HG02970 (cell line): ENCODE results near the gene ANK3.

Experiments
- ATAC-seq: cut with Tn5 transposase; IDR thresholded peaks from one replicate; pipeline ENCODE4 v1.9.1; 2021; ENCODE audit warnings: mild to moderate bottlenecking, moderate library complexity, moderate number of reproducible peaks; ENCODE audit not compliant: unreplicated experiment, low FRiP score

ANK3 gene

GRCh38 chr10:60021361-60021760 lies 368.3 kb downstream of the ANK3 start:
- ATAC-seq = no peak

- ATAC-seq = no peak
These were observed 372.9 kb downstream of the ANK3 start for GRCh38 chr10:60016794-60017193.

GRCh38 chr10:60009710-60010383 lies 379.8 kb downstream of the ANK3 start:
- no peak for ATAC-seq

DNA sequence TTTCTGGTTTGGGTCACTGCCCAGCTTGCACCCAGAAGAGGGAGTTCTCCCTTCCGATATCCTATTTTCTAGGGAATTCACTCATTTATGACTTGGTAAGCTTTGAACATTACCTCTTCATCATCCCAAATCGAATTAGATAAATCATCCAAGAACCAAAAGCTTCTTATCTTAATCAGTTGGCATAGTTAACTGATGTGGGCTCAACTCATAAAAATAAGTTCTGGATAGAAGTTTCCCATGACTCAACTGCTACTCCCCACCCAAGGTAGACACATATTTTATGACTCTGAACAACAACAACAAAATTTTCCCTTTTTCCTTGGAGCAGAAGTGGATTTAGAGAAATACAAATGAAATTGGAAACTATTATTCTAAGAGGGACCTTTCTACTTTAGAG lies 380.4 kb downstream of the ANK3 start:
- ATAC-seq = no peak

GRCh38 chr10:60008816-60009215 lies 380.9 kb downstream of the ANK3 start:
- ATAC-seq = no peak

DNA sequence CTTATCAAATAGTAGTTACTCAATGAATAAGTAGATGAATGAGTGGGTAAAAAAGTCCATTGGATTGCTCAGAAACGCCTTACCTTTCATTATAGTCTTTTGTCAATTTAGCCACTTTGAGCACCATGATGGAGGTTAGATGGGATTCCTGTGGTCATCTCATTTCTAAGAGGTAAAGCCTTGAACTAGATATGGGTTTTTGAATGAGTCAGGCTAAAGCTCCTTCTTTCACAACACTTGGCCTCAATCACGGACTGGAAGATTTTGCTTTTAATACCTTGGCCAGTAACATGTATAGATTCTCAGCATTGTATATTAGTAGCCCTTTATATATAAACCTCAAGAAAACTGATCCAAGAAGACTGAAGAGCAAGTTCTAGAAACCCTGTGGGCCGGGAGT lies 383.6 kb downstream of the ANK3 start:
- no peak for ATAC-seq

- no peak for ATAC-seq
These were observed 385.8 kb downstream of the ANK3 start for GRCh38 chr10:60003651-60004523.

DNA sequence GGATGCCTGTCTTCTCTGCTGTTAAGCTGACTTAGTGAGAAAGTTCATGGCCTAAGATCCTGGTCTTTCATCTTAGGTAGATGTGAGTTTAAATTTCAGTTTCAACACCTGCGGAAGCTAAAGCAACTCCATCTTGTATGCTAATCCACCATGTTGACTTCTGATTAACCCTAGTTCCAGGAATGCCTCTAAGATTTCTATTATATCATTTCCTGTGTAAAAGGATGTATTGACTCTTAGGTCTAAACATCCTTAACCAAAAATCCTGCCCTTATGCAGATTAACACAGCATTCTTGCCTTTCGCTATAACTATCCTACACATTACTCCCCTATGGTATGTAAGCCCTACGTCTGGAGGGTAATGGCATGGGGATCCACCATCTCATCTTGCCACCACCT lies 388.9 kb downstream of the ANK3 start:
- ATAC-seq = no peak

DNA sequence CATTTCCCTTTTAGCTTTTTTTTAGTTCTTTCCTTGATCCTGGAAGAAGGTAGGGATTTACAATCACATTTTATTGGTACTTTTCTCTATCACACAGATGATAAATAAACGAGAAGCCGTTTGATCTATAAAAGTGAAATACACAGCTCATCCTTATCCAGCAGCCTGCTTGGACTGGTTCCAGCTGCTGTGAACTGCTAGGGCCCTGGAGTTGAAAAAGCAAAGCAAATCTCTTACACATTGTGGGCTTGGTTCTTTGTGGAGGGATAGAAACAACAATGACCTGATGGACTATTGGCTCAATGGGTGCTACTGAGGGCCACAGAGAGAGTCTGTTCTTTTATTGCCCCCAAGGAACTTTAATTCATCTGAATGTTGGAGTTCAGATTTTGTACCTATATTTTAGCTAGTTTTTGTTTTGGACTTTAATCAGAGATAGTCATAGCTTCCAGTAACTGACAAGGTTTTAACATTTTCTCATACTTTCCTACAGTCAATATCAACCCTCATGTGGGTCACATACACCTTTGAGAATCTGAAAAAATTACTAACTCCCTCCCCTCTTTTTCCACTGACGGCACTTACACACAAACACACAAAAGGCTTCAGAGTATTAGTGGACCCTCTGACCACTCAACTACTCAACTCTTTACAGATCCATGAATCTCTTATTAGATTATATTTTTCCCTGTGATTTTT lies 391.7 kb downstream of the ANK3 start:
- ATAC-seq = no peak

DNA sequence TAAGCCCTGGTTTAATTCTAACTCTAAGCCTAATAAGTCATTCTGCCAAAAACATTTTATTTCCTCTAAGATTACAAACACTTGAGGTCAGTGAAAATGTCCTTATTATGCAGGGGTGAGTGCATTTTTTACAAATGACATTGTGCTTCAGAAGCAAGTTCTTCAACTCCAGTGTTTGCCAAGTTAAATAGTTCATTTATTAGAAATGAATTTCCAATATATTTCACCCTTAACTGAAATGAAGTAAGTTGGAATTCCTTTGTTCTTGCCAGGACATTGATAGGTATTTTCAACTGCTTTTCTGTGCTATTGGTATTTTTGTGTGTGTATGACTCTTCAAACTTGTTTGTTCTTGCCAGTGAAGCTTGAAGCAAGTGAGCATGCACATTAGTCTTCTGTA lies 393.8 kb downstream of the ANK3 start:
- no peak for ATAC-seq

- no peak for ATAC-seq
These were observed 395.7 kb downstream of the ANK3 start for GRCh38 chr10:59993931-59994330.

DNA sequence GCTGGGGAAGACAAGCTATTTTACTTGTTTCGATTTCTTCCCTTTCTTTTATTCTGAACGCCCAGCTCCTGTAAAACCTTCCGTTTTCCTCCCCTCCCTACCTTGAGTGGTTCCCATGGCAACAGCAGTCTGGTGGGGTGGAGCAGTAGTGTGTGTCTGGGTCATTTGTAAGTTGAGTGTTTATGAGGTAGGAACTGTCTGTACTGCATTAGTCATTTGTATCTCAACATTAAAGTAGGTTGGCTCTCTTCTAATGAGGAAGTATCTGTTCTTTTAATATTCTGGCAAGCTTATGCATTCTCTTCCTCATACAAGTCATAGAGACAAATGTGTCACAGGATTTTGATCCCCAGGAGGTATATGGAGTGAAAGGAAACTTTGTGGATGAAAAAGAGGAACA lies 398.0 kb downstream of the ANK3 start:
- ATAC-seq = no peak

DNA sequence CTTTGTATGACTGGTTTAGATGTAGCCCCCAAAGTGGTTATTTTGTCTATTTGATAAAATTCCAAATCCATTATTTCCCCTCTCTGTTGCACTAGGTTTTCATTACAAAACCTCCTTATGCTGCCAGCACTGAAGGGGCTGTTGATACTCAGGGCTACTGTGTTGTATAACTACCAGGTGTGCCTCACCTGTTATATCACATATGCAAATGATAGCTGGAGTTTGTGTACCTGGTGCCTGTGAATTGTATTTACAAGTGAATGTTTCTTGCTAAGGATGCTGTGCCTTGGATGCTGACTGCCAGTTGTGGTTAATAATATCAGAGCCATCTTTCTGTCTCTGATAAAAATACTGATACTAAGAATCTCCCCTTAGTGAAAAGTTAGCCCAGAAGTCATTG lies 398.6 kb downstream of the ANK3 start:
- no peak for ATAC-seq

DNA sequence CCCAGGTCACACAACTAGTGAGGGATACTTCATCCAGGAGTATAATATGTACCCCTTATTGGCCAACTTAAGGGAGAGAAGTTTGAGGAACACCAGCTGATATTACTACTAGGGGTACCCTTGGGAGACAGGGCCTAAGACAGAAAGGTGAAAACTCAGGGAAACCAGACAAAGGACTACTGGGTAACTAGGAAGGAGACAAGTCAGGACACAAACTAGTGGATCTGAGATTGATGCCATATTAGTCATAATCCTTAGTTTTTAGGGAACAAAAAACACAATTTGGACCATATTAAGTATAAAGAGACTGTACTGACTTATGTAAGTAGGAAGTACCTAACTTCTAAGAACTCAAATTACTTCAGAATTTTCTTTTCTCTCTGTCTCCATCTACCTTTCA lies 404.0 kb downstream of the ANK3 start:
- no peak for ATAC-seq

DNA sequence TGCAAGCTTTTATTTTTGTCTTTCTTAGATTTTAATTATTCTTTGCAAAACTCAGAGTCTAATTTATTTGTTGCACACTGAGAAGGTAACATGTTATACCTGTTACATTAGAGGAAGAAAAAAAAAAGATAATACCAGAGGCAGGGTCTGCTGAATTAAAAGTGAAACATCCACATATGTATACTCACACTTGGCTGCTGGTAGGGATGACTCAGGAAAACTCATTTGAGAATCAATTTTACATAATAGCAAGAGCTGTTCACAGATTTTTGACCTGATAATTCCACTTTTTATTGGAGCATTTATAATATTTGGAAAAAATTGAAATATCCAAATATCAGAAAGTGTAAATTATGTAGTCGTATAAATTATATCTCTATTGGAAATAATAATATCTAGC lies 405.3 kb downstream of the ANK3 start:
- ATAC-seq = no peak

- no peak for ATAC-seq
These were observed 409.3 kb downstream of the ANK3 start for GRCh38 chr10:59980356-59980755.

- no peak for ATAC-seq
These were observed 412.2 kb downstream of the ANK3 start for GRCh38 chr10:59977486-59977885.

- ATAC-seq = no peak
These were observed 412.8 kb downstream of the ANK3 start for GRCh38 chr10:59976909-59977308.
